ENCODE results near the gene INAFM2.
A peak's percentile ranks its signal among the peaks of the same experiment; 100 is the strongest.

Gene INAFM2

GRCh38 chr15:40365624-40366456, 42.3 kb downstream of the INAFM2 start:
- DNase-seq: no peak

- DNase-seq: no peak
Measured at GRCh38 chr15:40366457-40367370, 43.2 kb downstream of the INAFM2 start.

DNA sequence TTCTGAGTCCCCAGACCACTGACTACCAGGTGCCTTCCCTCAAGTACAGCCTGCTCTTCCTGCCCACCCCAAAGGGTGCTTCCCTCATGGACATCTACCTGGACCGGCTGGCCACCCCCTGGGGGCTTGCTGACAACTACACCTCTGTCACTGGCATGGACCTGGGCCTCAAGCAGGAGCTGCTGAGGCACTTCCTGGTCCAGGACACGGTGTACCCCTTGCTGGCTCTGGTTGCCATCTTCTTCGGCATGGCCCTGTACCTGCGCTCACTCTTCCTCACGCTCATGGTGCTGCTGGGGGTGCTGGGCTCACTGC, 43.8 kb downstream of the INAFM2 start:
- DNase-seq: no peak

GRCh38 chr15:40367686-40368611, 44.5 kb downstream of the INAFM2 start:
- DNase-seq: peak; percentile 86

DNA sequence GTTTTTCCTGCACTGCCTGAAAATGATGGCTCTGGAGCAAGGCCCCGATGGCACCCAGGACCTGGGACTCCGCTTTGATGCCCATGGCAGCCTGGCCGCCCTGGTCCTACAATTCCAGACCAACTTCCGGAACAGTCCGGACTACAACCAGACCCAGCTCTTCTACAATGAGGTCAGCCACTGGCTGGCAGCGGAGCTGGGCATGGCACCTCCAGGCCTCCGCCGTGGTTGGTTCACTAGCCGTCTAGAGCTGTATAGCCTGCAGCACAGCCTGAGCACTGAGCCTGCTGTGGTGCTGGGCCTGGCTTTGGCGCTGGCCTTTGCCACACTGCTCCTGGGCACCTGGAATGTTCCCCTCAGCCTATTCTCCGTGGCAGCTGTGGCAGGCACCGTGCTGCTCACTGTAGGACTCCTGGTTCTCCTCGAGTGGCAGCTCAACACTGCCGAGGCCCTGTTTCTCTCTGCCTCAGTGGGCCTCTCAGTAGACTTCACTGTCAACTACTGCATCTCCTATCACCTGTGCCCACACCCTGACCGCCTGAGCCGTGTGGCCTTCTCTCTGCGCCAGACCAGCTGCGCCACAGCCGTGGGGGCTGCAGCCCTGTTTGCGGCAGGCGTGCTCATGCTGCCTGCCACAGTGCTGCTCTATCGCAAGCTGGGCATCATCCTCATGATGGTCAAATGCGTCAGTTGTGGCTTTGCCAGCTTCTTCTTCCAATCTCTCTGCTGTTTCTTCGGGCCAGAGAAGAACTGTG, 45.4 kb downstream of the INAFM2 start:
- no peak for DNase-seq

DNA sequence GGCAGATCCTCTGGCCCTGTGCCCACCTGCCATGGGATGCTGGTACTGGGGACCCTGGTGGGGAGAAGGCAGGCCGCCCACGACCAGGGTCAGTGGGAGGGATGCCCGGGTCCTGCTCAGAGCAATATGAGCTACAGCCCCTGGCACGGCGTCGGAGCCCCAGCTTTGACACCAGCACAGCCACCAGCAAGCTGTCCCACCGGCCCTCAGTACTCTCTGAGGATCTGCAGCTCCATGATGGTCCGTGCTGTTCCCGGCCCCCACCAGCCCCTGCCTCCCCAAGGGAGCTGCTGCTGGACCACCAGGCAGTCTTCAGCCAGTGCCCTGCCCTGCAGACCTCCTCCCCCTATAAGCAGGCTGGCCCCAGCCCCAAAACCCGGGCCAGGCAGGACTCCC, 46.0 kb downstream of the INAFM2 start:
- DNase-seq: no peak

DNA sequence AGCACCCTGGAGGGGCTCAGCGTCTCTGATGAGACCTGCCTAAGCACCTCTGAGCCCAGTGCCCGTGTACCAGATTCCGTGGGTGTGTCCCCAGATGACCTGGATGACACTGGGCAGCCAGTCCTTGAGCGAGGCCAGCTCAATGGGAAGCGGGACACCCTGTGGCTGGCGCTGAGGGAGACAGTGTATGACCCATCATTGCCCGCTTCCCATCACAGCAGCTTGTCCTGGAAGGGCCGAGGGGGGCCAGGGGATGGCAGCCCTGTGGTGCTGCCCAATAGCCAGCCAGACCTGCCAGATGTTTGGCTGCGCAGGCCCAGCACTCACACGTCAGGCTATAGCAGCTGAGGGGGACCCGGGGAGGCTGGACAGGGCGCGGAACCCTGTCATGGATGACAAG, 46.5 kb downstream of the INAFM2 start:
- DNase-seq: no peak

DNA sequence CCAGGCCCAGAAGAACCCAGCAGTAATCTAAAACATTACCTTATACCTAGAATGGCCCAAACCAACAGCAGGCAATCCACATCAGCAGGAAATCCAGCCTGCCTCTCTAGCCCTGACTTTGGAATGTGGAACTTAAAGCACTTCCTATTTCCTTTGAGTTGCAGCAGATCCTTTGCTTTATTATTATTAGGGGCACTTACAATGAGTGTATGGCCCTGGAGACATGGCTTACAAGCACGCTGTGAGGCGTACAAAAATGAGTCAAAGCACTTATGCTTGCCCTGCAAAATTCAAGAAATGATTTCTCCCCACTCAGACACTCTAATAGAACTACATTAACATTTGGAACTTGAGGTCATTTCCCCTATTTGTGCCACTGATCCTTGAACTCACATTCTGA, 49.5 kb downstream of the INAFM2 start:
- no peak for DNase-seq

Data from 8988T (cell line).